Stimulated activated CD4-positive, alpha-beta T cell treated with anti-CD3 and anti-CD28 coated beads, Interleukin-1b, Interleukin-23, amount 100 ng/mL, for 4 hours (primary cell): Measurements from ENCODE around the gene SLC25A48.
"Not testable (repeated sequence)": the region's sequence is repeated elsewhere in the genome, so short reads cannot be mapped to it uniquely, and the experiment has no call there.

Experiments
- DNase-seq, 2 donors: peaks; one replicate each; pipeline ENCODE4 v3.0.0-alpha.2; 2020; ENCODE audit warnings: low read depth in 2 of 2

The SLC25A48 gene

GRCh38 chr5:135857630-135858311 is 23.3 kb downstream of the SLC25A48 start:
- no peak for DNase-seq

- DNase-seq = not testable (repeated sequence)
Measured at GRCh38 chr5:135859186-135859585, 24.7 kb downstream of the SLC25A48 start.

GRCh38 chr5:135859641-135860040 is 25.2 kb downstream of the SLC25A48 start:
- DNase-seq = no peak

GRCh38 chr5:135861641-135862040 is 27.2 kb downstream of the SLC25A48 start:
- no peak for DNase-seq

GRCh38 chr5:135862086-135862485 is 27.6 kb downstream of the SLC25A48 start:
- no peak for DNase-seq

GRCh38 chr5:135862744-135863143 is 28.3 kb downstream of the SLC25A48 start:
- DNase-seq = no peak

GRCh38 chr5:135864503-135865435 is 30.3 kb downstream of the SLC25A48 start:
- DNase-seq = no peak

- no peak for DNase-seq
Measured at GRCh38 chr5:135866016-135866415, 31.6 kb downstream of the SLC25A48 start.

GRCh38 chr5:135867599-135867998 is 33.1 kb downstream of the SLC25A48 start:
- DNase-seq = no peak

GRCh38 chr5:135868681-135869080 is 34.2 kb downstream of the SLC25A48 start:
- no peak for DNase-seq

GRCh38 chr5:135869276-135869675 is 34.8 kb downstream of the SLC25A48 start:
- DNase-seq = no peak

- DNase-seq = no peak
Measured at GRCh38 chr5:135869935-135870334, 35.5 kb downstream of the SLC25A48 start.

GRCh38 chr5:135871268-135871915 is 36.9 kb downstream of the SLC25A48 start:
- no peak for DNase-seq

- no peak for DNase-seq
Measured at GRCh38 chr5:135873831-135874230, 39.4 kb downstream of the SLC25A48 start.

- no peak for DNase-seq
Measured at GRCh38 chr5:135874461-135874860, 40.0 kb downstream of the SLC25A48 start.

GRCh38 chr5:135875567-135875966 is 41.1 kb downstream of the SLC25A48 start:
- DNase-seq = no peak

- no peak for DNase-seq
Measured at GRCh38 chr5:135876146-135876545, 41.7 kb downstream of the SLC25A48 start.

GRCh38 chr5:135877570-135878155 is 43.2 kb downstream of the SLC25A48 start:
- DNase-seq = no peak

GRCh38 chr5:135878156-135878620 is 43.7 kb downstream of the SLC25A48 start:
- DNase-seq = no peak

- no peak for DNase-seq
Measured at GRCh38 chr5:135879591-135879990, 45.1 kb downstream of the SLC25A48 start.

GRCh38 chr5:135880278-135880677 is 45.8 kb downstream of the SLC25A48 start:
- DNase-seq = no peak

GRCh38 chr5:135880801-135881200 is 46.3 kb downstream of the SLC25A48 start:
- DNase-seq = no peak
